Adrenal gland (tissue), 12 donors: ENCODE results near the gene CNTNAP2. TPM values are rescaled to one million over a fixed set of nuclear protein-coding genes. Genes with fewer than 3 reads are reported as not detected.

ENCODE experiments used
- DNase-seq, 7 donors: peaks; one replicate each; pipeline ENCODE4 v3.0.0-alpha.2; 2019 to 2020
- H3K27ac ChIP-seq, 5 donors: fragments of 200-600 bp; sonication (generic) in 4 of 5; 1 replicate in 3 of 5; 2 replicates in 2 of 5; pipeline versions ENCODE4 v1.5.1 to v1.8.0; 2016 to 2020; ENCODE audit warnings: mild to moderate bottlenecking in 1 of 5
- H3K27me3 ChIP-seq: fragments of 200-600 bp; 2 replicates; pipeline ENCODE4 v1.8.0; 2021
- H3K36me3 ChIP-seq, 2 donors: fragments of 200-600 bp; replicated peaks in 1 of 2; 1 replicate in 1 of 2; 2 replicates in 1 of 2; pipeline versions ENCODE4 v1.5.1 to v1.8.0; 2018 to 2022
- H3K4me1 ChIP-seq, 2 donors: fragments of 200-600 bp; replicated peaks in 1 of 2; 1 replicate in 1 of 2; 2 replicates in 1 of 2; pipeline versions ENCODE4 v1.5.1 to v1.8.0; 2018 to 2021
- H3K4me3 ChIP-seq, 4 donors: fragments of 200-600 bp; sonication (generic) in 3 of 4; one replicate each; pipeline ENCODE4 v1.5.1; 2016 to 2018
- H3K9me3 ChIP-seq, 3 donors: fragments of 200-600 bp; sonication (generic) in 1 of 3; replicated peaks in 1 of 3; 1 replicate in 2 of 3; 2 replicates in 1 of 3; pipeline versions ENCODE4 v1.5.1 to v1.8.0; 2016 to 2021
- POLR2A ChIP-seq, 2 donors: fragments of 450-650 bp; IDR thresholded peaks; one replicate each; pipeline ENCODE4 v1.6.1; 2017; ENCODE audit warnings: antibody characterized with exemption in 2 of 2, mild to moderate bottlenecking in 2 of 2, moderate library complexity in 1 of 2
- WGBS, 4 donors: extraction: QIAGEN DNeasy Blood & Tissue Kit in 2 of 4; methylation state at CpG; one replicate each; pipeline versions ENCODE4 v1.1.5 to v1.1.7; 2013 to 2017; 5-methylcytosine and 5-hydroxymethylcytosine counted together
- intact Hi-C, 2 donors: fragments of 100-400 bp; cut with DNase I; formaldehyde crosslinking; loops; one replicate each; pipeline versions ENCODE4 v1.14.1 to v1.15.0; 2022 to 2023
- polyA plus RNA-seq, 3 donors: library from polyadenylated mRNA; stranded (reverse); fragments of 200-250 nt in 2 of 3; fragments of 350-450 nt in 1 of 3; fragmentation: Illumina TruSeq in 1 of 3; extraction: RNeasy Lipid Tissue Mini Kit (QIAGEN cat#74804) in 1 of 3; gene quantifications; one replicate each; pipeline ENCODE4 v1.2.3, GENCODE V29; 2013 to 2014
- total RNA-seq, 9 donors: library from RNA; depleted of rRNA in 4 of 9; stranded (reverse); fragments of >200 nt in 4 of 9; fragments of 120-200 nt in 1 of 9; fragmentation: NEBNext Ultra II Directional in 1 of 9; extraction: Animal tissue kit (Norgen Biotek cat#: 25700) in 1 of 9; gene quantifications; one replicate each; pipeline versions ENCODE4 v1.1.0 to v1.2.4, GENCODE V29; 2013 to 2023
- TF ChIP-seq, protein P1 (sequence below), 6 experiments: fragments of 450-650 bp in 4 of 6; fragments of 200-600 bp in 2 of 6; sonication (generic) in 1 of 6; IDR thresholded peaks; 1 replicate in 5 of 6; 2 replicates in 1 of 6; pipeline versions ENCODE4 v1.5.1 to v1.8.0; 2016 to 2021; ENCODE audit warnings: antibody characterized with exemption in 6 of 6, mild to moderate bottlenecking in 2 of 6, moderate library complexity in 1 of 6
- donor health status: healthy with polysubstance abuse.
- donor health status: Bipolar disorder and iron deficiency.
- donor health status: DM: yes; HTN: yes; CAD: no.
- donor health status: DM: no; HTN: no; CAD: no.
- donor health status: DM: no; HTN: no; CAD: no.
- donor health status: DM: yes; HTN: yes; CAD: no.

Gene CNTNAP2
- total and polyA plus RNA-seq, 12 donors: 0.14 to 6.3 (median 1.8) TPM; not detected in 2

DNA sequence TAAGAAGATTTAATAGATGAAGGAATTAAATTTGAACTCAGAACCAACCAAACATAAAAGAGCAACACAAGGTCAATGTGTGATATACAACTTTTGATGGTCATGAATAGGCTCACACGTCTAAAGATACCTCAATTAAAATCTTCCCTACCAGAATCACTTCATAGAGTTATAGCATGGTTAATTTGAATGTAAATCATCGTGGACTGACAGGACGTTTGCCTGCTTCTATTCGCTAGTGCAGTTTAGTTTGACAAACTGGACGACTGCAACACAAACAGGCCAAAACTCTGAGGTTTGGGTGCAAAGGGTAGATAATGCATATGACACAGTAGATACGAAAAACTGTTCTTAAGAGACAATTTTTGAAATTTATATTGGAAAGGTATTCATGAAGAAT lies 32.5 kb upstream of the CNTNAP2 start:
- intact Hi-C loops: no loop called here
- DNase-seq: no peak
- no peaks in the 10 kb centered on the region for H3K36me3 ChIP-seq
- 60 to 69% (median 66%) methylated on average over 6 of the region's 6 CpGs for WGBS, 4 donors
- H3K27me3 ChIP-seq: no peaks in the 10 kb centered on the region
- H3K4me1 ChIP-seq: no peaks in the 10 kb centered on the region
- no peaks in the 10 kb centered on the region for H3K9me3 ChIP-seq
- no peak overlapping the region for H3K4me3 ChIP-seq
- TF ChIP-seq, protein P1, sequence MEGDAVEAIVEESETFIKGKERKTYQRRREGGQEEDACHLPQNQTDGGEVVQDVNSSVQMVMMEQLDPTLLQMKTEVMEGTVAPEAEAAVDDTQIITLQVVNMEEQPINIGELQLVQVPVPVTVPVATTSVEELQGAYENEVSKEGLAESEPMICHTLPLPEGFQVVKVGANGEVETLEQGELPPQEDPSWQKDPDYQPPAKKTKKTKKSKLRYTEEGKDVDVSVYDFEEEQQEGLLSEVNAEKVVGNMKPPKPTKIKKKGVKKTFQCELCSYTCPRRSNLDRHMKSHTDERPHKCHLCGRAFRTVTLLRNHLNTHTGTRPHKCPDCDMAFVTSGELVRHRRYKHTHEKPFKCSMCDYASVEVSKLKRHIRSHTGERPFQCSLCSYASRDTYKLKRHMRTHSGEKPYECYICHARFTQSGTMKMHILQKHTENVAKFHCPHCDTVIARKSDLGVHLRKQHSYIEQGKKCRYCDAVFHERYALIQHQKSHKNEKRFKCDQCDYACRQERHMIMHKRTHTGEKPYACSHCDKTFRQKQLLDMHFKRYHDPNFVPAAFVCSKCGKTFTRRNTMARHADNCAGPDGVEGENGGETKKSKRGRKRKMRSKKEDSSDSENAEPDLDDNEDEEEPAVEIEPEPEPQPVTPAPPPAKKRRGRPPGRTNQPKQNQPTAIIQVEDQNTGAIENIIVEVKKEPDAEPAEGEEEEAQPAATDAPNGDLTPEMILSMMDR (IDR thresholded peaks at IDR 0.05): no peak
- TF ChIP-seq POLR2A (IDR thresholded peaks at IDR 0.05): no peak
- H3K27ac ChIP-seq: no peak overlapping the region

DNA sequence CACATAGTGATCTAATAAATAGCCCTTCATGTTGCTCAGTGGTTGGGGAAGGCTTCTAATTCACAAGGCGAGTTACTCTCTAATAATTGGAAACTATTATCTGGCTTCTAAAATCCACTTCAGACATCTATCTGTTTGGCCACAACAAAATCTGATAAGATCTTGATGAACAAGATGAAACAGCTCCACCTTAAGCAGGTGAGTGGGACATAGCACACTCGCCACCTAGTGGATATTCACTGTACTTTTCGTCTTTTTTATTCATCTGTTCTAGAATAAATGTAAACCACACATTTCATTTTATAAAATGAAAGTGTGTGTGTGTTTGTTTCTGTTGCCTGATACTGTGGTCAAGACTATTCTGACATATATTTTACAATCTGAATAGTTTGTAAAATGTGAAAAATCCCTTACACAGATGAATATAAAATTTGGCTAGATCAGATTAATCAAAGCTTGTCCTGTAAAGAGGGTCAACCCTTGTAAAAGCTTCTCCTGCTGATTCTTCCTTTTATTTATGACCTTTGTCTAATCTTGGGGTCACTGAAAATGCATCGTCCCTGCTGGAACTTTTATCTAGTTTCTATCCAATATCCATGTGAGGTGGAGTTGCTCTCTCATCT lies 26.5 kb upstream of the CNTNAP2 start:
- no peaks in the 10 kb centered on the region for H3K4me1 ChIP-seq
- no peaks in the 10 kb centered on the region for H3K9me3 ChIP-seq
- H3K4me3 ChIP-seq: no peak overlapping the region
- no peaks in the 10 kb centered on the region for H3K36me3 ChIP-seq
- TF ChIP-seq, protein P1 (IDR thresholded peaks at IDR 0.05): peak; percentile 49 to 64 (median 56)
- no peak for TF ChIP-seq POLR2A (IDR thresholded peaks at IDR 0.05)
- 2 to 7% (median 4%) methylated on average over 4 of the region's 4 CpGs for WGBS, 4 donors
- no peaks in the 10 kb centered on the region for H3K27me3 ChIP-seq
- peak in 1 of 7 donors; percentile 1 for DNase-seq
- no peak overlapping the region for H3K27ac ChIP-seq
- intact Hi-C loops: no loop called here

DNA sequence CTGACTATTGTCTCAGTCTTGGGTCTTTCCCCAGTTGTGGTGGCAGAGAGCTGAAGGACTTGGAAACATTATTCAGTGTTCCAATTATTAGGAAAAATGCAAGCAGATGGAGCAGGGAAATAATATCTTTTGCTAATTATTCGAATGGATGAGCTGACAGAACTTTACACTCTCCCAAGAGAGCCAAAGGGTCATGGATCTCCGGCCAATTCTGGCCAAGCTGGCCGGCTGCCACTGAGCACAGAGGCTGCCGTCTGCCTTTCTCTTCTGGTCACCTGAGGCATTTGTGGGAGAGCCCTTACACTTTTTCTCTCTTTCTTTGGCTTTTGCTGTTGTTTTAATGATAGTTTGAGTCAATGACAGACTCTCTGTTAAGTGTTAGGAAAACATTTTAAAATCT lies 22.2 kb upstream of the CNTNAP2 start:
- no peak for DNase-seq
- TF ChIP-seq, protein P1 (IDR thresholded peaks at IDR 0.05): no peak
- no peak for TF ChIP-seq POLR2A (IDR thresholded peaks at IDR 0.05)
- 51 to 58% (median 53%) methylated on average over 4 of the region's 4 CpGs for WGBS, 4 donors
- intact Hi-C loops: no loop called here
- H3K36me3 ChIP-seq: no peaks in the 10 kb centered on the region
- no peak overlapping the region for H3K4me3 ChIP-seq
- H3K27me3 ChIP-seq: no peaks in the 10 kb centered on the region
- no peaks in the 10 kb centered on the region for H3K4me1 ChIP-seq
- H3K9me3 ChIP-seq: no peaks in the 10 kb centered on the region
- H3K27ac ChIP-seq: no peak overlapping the region

DNA sequence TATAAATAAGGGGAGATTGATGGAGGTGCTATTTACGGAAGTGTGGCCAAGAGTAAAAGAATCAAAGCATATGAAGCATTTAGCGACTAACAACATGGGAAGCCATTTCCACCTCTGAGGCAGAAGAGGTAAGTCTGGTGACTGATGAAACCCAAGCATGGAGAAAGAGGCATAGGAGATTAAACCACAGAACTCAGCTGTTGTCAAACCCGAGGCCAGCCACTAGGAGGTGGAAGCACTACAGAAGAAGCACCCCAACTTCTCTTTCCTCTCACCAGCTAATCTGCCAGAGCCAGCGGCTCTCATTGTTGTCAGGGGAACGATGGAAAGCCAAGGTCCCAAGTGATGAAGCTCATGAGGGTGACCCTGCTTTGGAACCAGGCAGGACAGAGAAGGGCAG lies 19.6 kb upstream of the CNTNAP2 start:
- TF ChIP-seq, protein P1 (IDR thresholded peaks at IDR 0.05): no peak
- no peak for TF ChIP-seq POLR2A (IDR thresholded peaks at IDR 0.05)
- Histone ChIP-seq H3K9me3 (no peaks in the 10 kb centered on the region), H3K36me3 (no peaks in the 10 kb centered on the region), H3K4me1 (no peaks in the 10 kb centered on the region), H3K27ac (no peak overlapping the region), H3K27me3 (no peaks in the 10 kb centered on the region), H3K4me3 (no peak overlapping the region)
- intact Hi-C loops: no loop called here
- DNase-seq: no peak
- WGBS, 4 donors: 36 to 65% (median 56%) methylated on average over 5 of the region's 5 CpGs
